GM18517 (cell line): ENCODE measurements around the gene RALGDS.

Source experiments
- ATAC-seq: cut with Tn5 transposase; IDR thresholded peaks from one replicate; pipeline ENCODE4 v1.9.1; 2021; ENCODE audit warnings: mild to moderate bottlenecking, moderate library complexity; ENCODE audit not compliant: unreplicated experiment

Gene RALGDS

GRCh38 chr9:133120501-133121197, 391 bp downstream of the RALGDS start:
- no peak for ATAC-seq

GRCh38 chr9:133119846-133120500, 1.1 kb downstream of the RALGDS start:
- no peak for ATAC-seq

GRCh38 chr9:133119103-133119845, 1.8 kb downstream of the RALGDS start:
- no peak for ATAC-seq

GRCh38 chr9:133118568-133118967, 2.5 kb downstream of the RALGDS start:
- ATAC-seq: no peak

GRCh38 chr9:133118179-133118520, 2.9 kb downstream of the RALGDS start:
- no peak for ATAC-seq

GRCh38 chr9:133117271-133118178, 3.5 kb downstream of the RALGDS start:
- no peak for ATAC-seq

- no peak for ATAC-seq
Measured at GRCh38 chr9:133116346-133117231, 4.5 kb downstream of the RALGDS start.

GRCh38 chr9:133115604-133116345, 5.3 kb downstream of the RALGDS start:
- peak; percentile 84 for ATAC-seq

GRCh38 chr9:133114886-133115603, 6.0 kb downstream of the RALGDS start:
- no peak for ATAC-seq

- no peak for ATAC-seq
Measured at GRCh38 chr9:133113949-133114885, 6.8 kb downstream of the RALGDS start.

- no peak for ATAC-seq
Measured at GRCh38 chr9:133113163-133113948, 7.7 kb downstream of the RALGDS start.

GRCh38 chr9:133112663-133113026, 8.4 kb downstream of the RALGDS start:
- ATAC-seq: no peak

- ATAC-seq: no peak
Measured at GRCh38 chr9:133111808-133112662, 9.0 kb downstream of the RALGDS start.

GRCh38 chr9:133109931-133110650, 10.9 kb downstream of the RALGDS start:
- no peak for ATAC-seq
